ENCODE measurements around the gene BRCA2.

BRCA2 gene

DNA sequence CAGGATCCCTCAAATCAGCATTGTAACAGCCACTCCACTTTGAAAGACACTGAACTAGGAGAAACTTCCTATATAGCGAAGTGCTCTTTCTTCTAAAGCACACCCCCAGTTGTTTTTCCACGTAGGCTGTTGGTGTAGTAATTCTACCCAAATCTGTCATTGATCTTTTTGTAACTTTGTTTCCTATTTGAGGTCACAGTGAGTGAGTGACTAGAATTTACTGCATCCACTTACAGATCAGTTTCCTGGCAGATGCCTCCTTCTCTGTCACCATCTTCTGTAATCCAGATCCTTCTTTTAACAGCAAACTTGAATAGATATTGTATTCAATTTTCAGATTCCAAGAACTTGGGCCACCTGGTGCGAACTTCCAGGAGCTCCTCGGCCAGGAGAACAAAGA is 15.4 kb upstream of the BRCA2 start:
- no peak overlapping the region for H3K9ac ChIP-seq (ENCODE audit: low read length)
- H3K36me3 ChIP-seq (replicated peaks; ENCODE audit: insufficient read depth, low read length): no peaks in the 10 kb centered on the region
- no peak overlapping the region for H2AFZ ChIP-seq (ENCODE audit: low read length)
- no peaks in the 10 kb centered on the region for H3K79me2 ChIP-seq (ENCODE audit: low read length)
- H3K4me3 ChIP-seq (ENCODE audit: low read length): no peak overlapping the region
- H3K27ac ChIP-seq (ENCODE audit: low read length): no peak overlapping the region
- no peak for TF ChIP-seq EZH2phosphoT487 (IDR thresholded peaks at IDR 0.05; ENCODE audit: low read length)
- H4K20me1 ChIP-seq (ENCODE audit: insufficient read depth, low read length): no peaks in the 10 kb centered on the region
- DNase-seq: no peak
- no peaks in the 10 kb centered on the region for H3F3A ChIP-seq (ENCODE audit: insufficient read depth, low read length)
- no peaks in the 10 kb centered on the region for H3K27me3 ChIP-seq (replicated peaks; ENCODE audit: insufficient read depth, low read length)
- no peak overlapping the region for H3K4me2 ChIP-seq (ENCODE audit: low read depth, low read length)
- H3K4me1 ChIP-seq (ENCODE audit: low read length): no peaks in the 10 kb centered on the region
- no peaks in the 10 kb centered on the region for H3K9me3 ChIP-seq (replicated peaks; ENCODE audit: insufficient read depth, low read length)
- H3K9me2 ChIP-seq (replicated peaks; ENCODE audit: insufficient read depth, low read length): no peaks in the 10 kb centered on the region

DNA sequence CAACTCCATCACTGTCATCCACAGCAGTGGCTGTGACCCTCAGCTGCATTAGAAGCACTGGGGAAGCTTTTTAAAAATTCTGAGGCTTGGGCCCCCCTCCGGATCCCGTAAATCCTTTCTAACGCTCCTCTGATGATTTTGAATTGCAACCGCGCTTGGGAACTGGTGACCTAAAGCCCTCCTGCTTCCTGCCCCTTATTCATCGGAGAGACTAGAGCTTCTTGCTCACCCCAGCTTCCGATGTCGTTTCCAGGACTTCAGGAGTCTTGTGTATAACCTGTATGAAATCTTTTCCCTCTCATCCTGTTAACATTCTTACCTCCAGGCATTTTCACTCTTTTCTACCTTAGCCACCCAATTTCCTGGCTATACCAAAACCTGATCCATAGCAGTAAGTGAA is 14.9 kb upstream of the BRCA2 start:
- no peaks in the 10 kb centered on the region for H3K9me3 ChIP-seq (replicated peaks; ENCODE audit: insufficient read depth, low read length)
- H3K4me1 ChIP-seq (ENCODE audit: low read length): no peaks in the 10 kb centered on the region
- H3K4me3 ChIP-seq (ENCODE audit: low read length): no peak overlapping the region
- no peaks in the 10 kb centered on the region for H4K20me1 ChIP-seq (ENCODE audit: insufficient read depth, low read length)
- H3K36me3 ChIP-seq (replicated peaks; ENCODE audit: insufficient read depth, low read length): no peaks in the 10 kb centered on the region
- H3K9me2 ChIP-seq (replicated peaks; ENCODE audit: insufficient read depth, low read length): no peaks in the 10 kb centered on the region
- DNase-seq: no peak
- no peak for TF ChIP-seq EZH2phosphoT487 (IDR thresholded peaks at IDR 0.05; ENCODE audit: low read length)
- TF ChIP-seq EZH2 (optimal IDR thresholded peaks at IDR 0.05; ENCODE audit: low read depth, low read length): no peak
- TF ChIP-seq, protein P1, sequence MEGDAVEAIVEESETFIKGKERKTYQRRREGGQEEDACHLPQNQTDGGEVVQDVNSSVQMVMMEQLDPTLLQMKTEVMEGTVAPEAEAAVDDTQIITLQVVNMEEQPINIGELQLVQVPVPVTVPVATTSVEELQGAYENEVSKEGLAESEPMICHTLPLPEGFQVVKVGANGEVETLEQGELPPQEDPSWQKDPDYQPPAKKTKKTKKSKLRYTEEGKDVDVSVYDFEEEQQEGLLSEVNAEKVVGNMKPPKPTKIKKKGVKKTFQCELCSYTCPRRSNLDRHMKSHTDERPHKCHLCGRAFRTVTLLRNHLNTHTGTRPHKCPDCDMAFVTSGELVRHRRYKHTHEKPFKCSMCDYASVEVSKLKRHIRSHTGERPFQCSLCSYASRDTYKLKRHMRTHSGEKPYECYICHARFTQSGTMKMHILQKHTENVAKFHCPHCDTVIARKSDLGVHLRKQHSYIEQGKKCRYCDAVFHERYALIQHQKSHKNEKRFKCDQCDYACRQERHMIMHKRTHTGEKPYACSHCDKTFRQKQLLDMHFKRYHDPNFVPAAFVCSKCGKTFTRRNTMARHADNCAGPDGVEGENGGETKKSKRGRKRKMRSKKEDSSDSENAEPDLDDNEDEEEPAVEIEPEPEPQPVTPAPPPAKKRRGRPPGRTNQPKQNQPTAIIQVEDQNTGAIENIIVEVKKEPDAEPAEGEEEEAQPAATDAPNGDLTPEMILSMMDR (IDR thresholded peaks at IDR 0.05; ENCODE audit: low read length): no peak
- H3K27ac ChIP-seq (ENCODE audit: low read length): no peak overlapping the region
- no peak overlapping the region for H3K9ac ChIP-seq (ENCODE audit: low read length)
- H3K79me2 ChIP-seq (ENCODE audit: low read length): no peaks in the 10 kb centered on the region
- H2AFZ ChIP-seq (ENCODE audit: low read length): no peak overlapping the region
- no peak overlapping the region for H3K4me2 ChIP-seq (ENCODE audit: low read depth, low read length)
- H3K27me3 ChIP-seq (replicated peaks; ENCODE audit: insufficient read depth, low read length): no peaks in the 10 kb centered on the region
- no peaks in the 10 kb centered on the region for H3F3A ChIP-seq (ENCODE audit: insufficient read depth, low read length)

DNA sequence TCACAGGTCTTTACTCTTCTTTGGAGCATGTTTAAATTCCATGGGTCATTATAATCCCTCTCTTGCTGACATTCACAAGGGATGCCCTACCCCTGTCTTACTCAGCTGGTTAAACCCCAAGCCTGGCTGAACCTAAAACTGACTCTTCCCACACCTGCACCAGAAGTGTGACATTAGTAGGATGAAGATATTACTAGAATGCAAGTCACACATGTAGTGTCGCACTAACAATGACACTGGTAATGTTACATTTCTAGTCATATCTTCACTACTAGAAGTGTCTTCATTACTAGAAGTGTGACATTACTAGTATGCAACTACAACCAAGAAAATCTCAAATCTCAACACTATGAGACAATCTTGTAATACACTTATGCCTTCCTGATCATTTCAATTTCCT is 14.4 kb upstream of the BRCA2 start:
- no peak for TF ChIP-seq EZH2 (optimal IDR thresholded peaks at IDR 0.05; ENCODE audit: low read depth, low read length)
- TF ChIP-seq, protein P1 (IDR thresholded peaks at IDR 0.05; ENCODE audit: low read length): no peak
- no peak for TF ChIP-seq EZH2phosphoT487 (IDR thresholded peaks at IDR 0.05; ENCODE audit: low read length)
- Histone ChIP-seq H3K4me1 (ENCODE audit: low read length) (no peaks in the 10 kb centered on the region), H3K9ac (ENCODE audit: low read length) (no peak overlapping the region), H3K27ac (ENCODE audit: low read length) (no peak overlapping the region), H3K4me2 (ENCODE audit: low read depth, low read length) (no peak overlapping the region), H3K9me2 (replicated peaks; ENCODE audit: insufficient read depth, low read length) (no peaks in the 10 kb centered on the region), H4K20me1 (ENCODE audit: insufficient read depth, low read length) (no peaks in the 10 kb centered on the region), H3K79me2 (ENCODE audit: low read length) (no peaks in the 10 kb centered on the region), H3F3A (ENCODE audit: insufficient read depth, low read length) (no peaks in the 10 kb centered on the region), H2AFZ (ENCODE audit: low read length) (no peak overlapping the region), H3K9me3 (replicated peaks; ENCODE audit: insufficient read depth, low read length) (no peaks in the 10 kb centered on the region), H3K4me3 (ENCODE audit: low read length) (no peak overlapping the region), H3K27me3 (replicated peaks; ENCODE audit: insufficient read depth, low read length) (no peaks in the 10 kb centered on the region), H3K36me3 (replicated peaks; ENCODE audit: insufficient read depth, low read length) (no peaks in the 10 kb centered on the region)
- DNase-seq: no peak

DNA sequence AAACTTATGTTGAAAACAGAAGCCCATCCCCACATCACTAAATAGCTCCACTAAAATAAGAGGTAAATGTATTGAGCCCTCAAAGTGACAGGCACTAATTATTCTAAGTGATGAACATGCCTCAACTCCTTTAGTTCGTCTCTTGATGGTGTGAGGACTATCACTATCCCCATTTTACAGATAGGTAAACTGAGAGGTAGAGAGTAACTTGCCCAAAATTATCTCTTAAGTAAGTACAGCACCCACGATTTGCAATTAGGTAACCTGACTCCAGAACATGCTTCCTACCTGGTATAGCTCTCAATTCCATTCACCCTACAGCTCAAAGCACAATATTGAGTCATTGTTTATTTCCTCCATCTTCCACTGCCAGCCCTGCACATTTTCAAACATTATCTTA is 12.8 kb upstream of the BRCA2 start:
- Histone ChIP-seq H3K9me3 (replicated peaks; ENCODE audit: insufficient read depth, low read length) (no peaks in the 10 kb centered on the region), H3K9ac (ENCODE audit: low read length) (no peak overlapping the region), H3K79me2 (ENCODE audit: low read length) (no peaks in the 10 kb centered on the region), H2AFZ (ENCODE audit: low read length) (no peak overlapping the region), H3F3A (ENCODE audit: insufficient read depth, low read length) (no peaks in the 10 kb centered on the region), H3K27ac (ENCODE audit: low read length) (no peak overlapping the region), H3K27me3 (replicated peaks; ENCODE audit: insufficient read depth, low read length) (no peaks in the 10 kb centered on the region), H3K4me2 (ENCODE audit: low read depth, low read length) (no peak overlapping the region), H3K4me3 (ENCODE audit: low read length) (no peak overlapping the region), H4K20me1 (ENCODE audit: insufficient read depth, low read length) (no peaks in the 10 kb centered on the region), H3K4me1 (ENCODE audit: low read length) (no peaks in the 10 kb centered on the region), H3K9me2 (replicated peaks; ENCODE audit: insufficient read depth, low read length) (no peaks in the 10 kb centered on the region), H3K36me3 (replicated peaks; ENCODE audit: insufficient read depth, low read length) (no peaks in the 10 kb centered on the region)
- TF ChIP-seq, protein P1 (IDR thresholded peaks at IDR 0.05; ENCODE audit: low read length): no peak
- TF ChIP-seq EZH2 (optimal IDR thresholded peaks at IDR 0.05; ENCODE audit: low read depth, low read length) (no peak), EZH2phosphoT487 (IDR thresholded peaks at IDR 0.05; ENCODE audit: low read length) (no peak)
- DNase-seq: no peak
